NT2/D1 (cell line): ENCODE measurements around the gene SIN3A.

Source experiments
- SUZ12 ChIP-seq: IDR thresholded peaks from 2 replicates; pipeline ENCODE4 v1.6.1; 2011; ENCODE audit not compliant: insufficient read length, insufficient read depth; ENCODE audit errors: extremely low read depth
- YY1 ChIP-seq: IDR thresholded peaks from 2 replicates; pipeline ENCODE4 v1.6.1; 2011; ENCODE audit not compliant: insufficient read length, insufficient read depth

DNA sequence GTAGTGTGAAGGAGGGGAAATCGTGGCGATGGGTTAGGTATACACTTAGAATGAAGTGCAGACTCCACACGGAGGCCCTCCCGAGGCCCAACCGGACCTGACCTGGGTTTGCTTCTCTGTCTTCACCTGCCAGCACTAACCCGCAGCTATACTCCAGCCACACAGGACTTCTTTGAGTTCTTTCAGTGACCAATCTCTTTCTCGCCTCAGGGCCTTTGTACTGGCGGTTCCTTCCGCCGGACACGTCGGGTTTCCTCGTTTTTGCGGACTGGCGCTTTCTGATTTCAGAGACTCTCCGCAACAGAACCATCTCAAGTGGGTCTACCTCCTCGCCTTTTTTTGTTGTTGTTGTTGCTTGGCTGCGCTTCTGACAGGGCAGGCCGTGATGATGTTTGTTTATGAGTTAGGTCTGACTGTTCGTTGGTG is 104.7 kb downstream of the SIN3A start, which contains the start of gene NEIL1:
- no peak for TF ChIP-seq SUZ12
- no peak for TF ChIP-seq YY1
